Activated CD8-positive, alpha-beta memory T cell treated with anti-CD3 and anti-CD28 coated beads, Interleukin-2, amount 50 U/mL, for 4 hours (primary cell): ENCODE data around the gene PNMA1.
"Not testable (repeated sequence)": the region's sequence is repeated elsewhere in the genome, so short reads cannot be mapped to it uniquely, and the experiment has no call there.

ENCODE experiments used
- DNase-seq: peaks from one replicate; pipeline ENCODE4 v3.0.0-alpha.2; 2020

The PNMA1 gene

GRCh38 chr14:73714656-73715081 lies 485 bp upstream of the PNMA1 start:
- no peak for DNase-seq

DNA sequence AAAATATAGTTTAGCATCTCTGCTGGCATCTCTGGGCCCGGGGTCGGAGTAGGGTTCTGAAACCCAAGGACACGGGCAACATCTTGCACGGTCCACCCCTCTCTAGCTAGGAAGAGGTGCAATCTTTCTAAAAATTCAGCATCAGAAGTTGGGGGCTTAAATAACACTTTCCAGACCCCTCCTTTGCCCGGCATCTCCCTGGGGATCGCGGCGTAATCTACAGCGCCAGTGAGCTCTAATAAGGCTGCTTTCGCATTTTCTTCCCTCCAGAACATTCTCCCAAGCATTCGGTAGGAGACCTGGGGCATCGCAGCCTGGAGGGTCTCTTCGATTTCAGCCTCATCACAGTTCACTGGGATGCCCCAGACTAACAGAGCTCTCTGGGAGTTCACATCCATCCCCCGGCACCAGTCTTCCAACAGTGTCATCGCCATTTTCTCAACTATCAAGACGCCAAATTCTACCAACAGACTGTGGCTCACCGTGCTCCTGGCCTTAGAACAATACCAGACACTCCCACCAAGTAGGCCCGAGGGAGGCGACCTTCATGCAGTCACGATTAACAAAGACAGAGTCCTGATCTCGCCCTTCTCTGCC lies 880 bp downstream of the PNMA1 start:
- no peak for DNase-seq

DNA sequence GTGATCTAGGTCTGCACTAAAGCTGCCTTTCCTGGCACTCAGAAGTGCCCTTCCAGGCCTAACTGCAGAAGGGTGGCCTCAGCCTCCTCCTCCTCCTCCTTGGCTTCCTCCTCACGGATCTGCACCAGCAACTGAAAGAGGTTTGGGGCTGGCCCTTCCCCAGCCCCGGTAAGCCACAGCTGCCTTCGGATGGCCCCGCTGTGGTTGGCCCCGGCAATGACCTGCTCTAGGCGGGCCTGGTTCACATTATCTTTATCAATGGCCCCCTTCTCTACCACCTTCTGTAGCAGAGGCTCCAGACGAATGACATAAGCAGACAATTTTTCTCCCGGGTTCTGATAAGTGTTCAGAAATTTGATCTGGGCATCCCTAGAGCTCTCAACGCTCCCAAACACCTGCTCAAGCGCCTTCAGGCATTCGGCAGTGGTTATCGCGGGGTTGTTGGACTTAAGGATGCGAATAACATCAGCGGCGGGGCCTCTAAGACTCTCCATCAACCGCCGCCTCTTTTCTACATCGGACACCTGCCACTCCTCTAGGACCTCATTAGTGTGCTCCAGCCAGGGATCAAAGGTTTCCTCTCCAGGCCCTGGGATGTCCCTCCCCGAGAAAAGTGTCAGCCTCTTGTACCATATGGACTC lies 1.5 kb downstream of the PNMA1 start:
- no peak for DNase-seq

DNA sequence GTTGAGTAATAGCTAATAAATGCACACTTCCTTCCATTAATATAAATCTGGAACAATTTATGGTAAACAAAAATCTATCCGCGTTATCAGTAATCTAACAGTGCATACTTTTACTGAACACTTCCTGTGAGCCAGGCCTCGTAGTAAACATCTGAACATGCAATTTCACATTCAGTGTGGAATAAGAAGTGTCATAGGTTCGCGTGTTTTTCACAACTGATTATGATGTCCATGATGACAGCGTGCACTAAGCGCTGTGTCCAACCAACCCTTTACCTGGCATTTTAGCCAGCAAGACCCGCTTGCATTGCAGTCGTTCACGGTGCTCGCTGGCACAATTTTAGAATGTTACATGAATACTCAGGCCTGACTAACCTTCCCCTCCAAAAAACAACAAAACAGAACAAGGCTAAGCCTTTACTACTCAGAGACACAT lies 2.1 kb downstream of the PNMA1 start:
- DNase-seq, result no peak

- DNase-seq, result no peak
Observed at GRCh38 chr14:73710737-73711136, 3.4 kb downstream of the PNMA1 start.

DNA sequence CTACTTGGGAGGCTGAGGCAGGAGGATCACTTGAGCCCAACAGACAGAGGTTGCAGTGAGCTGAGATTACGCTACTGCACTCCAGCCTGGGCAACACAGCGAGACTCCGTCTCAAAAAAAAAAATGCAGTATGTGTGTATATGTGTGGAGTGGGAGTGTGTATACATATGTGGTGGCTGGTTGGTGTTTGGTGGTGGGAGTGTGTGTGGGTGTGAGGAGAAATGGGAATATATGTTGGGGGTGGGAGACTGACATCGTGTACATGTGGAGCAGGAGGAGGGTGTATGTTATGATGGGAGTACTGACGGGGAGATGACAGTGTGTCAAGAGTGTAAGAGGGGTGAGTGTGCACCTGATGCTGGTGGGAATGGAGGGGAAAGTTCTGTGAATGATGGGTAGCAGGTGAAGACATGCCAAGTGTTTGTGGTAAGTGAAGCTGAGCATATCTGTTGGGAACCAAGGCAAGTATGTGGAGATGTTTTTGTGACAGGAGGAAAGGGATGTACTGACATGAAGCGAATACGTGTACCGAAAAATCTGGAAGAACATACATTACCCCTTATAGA lies 4.2 kb downstream of the PNMA1 start:
- DNase-seq, result no peak

DNA sequence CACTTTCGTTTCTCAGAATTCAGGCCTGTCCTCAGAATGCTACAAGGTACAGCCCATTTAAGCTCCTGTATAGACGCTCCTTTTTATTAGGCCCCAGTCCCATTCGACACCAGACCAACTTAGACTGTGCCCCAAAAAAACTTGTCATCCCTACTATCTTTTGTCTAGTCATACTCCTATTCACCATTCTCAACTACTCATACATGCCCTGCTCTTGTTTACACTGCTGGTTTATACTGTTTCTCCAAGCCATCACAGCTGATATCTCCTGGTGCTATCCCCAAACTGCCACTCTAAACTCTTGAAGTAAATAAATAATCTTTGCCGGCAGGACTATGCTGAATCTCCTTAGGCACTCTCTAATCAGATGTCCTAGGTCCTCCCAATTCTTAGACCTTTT lies 6.1 kb downstream of the PNMA1 start:
- not testable (repeated sequence) for DNase-seq

DNA sequence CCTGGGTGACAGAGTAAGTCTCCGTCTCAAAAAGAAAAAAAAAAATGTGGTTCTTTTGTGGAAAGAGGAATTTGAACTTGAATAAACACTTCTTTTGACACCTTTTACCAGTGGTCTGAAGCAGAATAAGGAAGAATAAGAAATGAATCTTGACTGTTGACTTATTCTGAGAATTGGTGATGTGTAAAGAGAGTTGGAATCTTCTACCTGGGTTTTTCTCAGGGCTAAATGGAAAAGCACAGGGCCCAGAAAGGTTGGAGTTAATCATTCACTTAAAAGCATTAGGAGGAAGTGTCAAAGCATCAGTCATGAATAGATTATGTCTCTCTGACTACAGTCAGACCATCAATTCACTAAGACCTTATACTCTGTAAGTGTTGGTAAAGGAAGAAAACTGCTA lies 13.9 kb downstream of the PNMA1 start:
- no peak for DNase-seq

- DNase-seq, result no peak
Observed at GRCh38 chr14:73696466-73697400, 17.5 kb downstream of the PNMA1 start.

DNA sequence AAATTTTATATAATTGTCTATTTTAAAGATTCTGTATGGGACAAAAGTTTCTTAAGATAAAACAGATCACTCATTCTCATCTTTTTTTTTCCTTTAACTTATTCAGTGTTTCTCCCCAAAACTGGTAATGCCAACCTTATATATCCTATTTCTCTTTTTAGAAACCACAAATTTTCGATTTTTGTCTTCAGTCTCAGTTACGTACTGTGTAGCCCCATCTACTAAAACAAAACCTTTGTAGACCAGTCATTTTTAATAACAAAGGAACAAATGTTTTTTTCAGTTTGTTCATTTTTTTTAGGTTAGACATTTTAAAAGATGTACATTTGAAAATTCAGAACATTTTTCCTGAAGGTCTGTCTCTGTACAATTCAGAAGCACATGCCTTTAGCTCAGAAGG lies 18.2 kb downstream of the PNMA1 start:
- no peak for DNase-seq

GRCh38 chr14:73695082-73695481 lies 19.1 kb downstream of the PNMA1 start:
- DNase-seq, result no peak

DNA sequence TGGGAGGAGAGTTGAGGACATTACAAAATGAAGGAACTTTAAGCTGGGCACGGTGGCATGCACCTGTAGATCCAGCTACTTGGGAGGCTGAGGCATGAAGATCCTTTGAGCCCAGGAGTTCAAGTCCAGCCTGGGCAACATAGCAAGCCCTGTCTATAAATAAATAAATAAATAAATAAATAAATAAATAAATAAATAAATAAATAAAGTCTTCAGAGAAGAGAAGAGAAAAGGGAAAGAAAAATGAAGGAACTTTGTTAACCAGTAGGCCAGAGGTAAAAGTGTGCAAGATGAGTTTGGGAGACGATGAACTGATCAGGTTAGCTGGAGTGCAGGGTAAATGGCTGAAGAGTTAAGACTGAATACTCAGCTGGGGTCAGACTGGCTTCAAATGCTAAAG lies 20.1 kb downstream of the PNMA1 start:
- no peak for DNase-seq

DNA sequence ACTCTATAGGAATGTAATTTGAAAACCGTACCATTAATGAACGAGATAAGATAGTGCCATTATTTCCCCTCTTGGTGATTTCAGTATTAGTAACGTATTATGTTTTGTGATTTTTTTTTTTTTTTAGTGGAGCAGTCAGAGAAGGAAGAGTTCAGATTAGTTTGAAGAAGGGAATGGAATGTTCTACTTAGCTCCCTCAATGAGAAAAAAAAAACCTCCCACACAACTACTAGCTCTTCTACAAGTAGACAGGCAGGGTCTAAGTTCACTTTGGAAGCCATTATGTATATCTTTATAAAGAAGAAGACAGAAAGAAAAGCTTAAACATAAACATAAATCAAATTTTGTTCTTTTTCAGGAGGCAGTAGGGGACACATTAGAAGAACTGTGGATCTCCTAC lies 27.3 kb downstream of the PNMA1 start:
- no peak for DNase-seq

GRCh38 chr14:73685328-73685727 lies 28.9 kb downstream of the PNMA1 start:
- DNase-seq, result no peak

GRCh38 chr14:73684627-73685026 lies 29.6 kb downstream of the PNMA1 start:
- no peak for DNase-seq

DNA sequence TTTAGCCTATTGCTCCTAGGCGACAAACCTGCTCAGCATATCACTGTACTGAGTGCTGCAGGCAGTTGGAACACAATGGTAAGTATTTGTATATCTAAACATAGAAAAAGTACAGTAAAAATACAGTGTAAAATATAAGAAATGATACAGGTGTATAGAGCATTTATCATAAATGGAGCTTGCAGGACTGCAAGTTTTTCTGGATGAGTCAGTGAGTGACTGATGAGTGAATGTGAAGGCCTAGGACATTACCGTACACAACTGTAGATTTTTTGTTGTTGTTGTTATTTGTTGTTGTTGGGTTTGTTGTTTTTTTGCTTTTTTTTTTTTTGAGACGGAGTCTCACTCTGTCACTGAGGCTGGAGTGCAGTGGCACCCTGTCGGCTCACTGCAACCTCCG lies 33.4 kb downstream of the PNMA1 start:
- no peak for DNase-seq

GRCh38 chr14:73678698-73679097 lies 35.5 kb downstream of the PNMA1 start:
- no peak for DNase-seq

GRCh38 chr14:73674986-73675385 lies 39.2 kb downstream of the PNMA1 start:
- DNase-seq, result no peak

DNA sequence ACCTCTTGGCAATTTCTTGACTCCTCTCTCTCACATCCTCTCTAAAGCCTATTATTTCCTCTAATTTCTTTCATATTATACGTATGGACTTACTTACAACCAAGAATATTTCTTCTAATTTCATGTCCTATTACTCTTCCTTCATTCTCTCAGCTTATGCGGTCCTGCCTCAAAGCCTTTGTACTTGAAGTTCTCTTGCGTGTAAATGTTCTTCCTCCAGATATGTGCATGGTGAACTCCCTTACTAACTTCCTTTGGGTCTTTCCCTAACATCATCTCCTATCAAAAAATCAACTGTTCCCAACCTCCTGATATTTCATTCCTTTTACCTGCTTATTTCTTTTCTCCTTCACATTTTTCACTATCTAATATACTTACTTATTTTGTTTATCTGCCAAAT lies 46.3 kb downstream of the PNMA1 start:
- no peak for DNase-seq

DNA sequence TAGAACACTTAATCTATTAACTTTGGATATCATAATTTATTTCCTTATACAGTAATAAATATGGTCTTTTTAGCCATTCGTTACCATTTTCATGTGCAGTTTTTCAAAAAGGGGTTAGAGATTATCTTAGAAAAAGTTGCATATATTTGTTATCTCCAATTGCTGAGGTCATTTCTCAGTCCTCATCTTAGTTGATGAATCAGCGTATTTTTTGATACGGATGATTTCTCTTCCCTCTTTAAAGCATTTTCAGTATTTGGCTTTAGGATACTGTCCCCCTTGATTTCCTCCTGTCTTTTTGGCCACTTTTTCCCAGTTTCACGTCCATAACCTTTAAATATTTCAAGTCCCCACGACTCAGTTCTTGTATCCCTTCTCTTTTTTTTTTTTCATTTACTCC lies 47.6 kb downstream of the PNMA1 start:
- no peak for DNase-seq

GRCh38 chr14:73665130-73665529 lies 49.1 kb downstream of the PNMA1 start:
- DNase-seq, result no peak

DNA sequence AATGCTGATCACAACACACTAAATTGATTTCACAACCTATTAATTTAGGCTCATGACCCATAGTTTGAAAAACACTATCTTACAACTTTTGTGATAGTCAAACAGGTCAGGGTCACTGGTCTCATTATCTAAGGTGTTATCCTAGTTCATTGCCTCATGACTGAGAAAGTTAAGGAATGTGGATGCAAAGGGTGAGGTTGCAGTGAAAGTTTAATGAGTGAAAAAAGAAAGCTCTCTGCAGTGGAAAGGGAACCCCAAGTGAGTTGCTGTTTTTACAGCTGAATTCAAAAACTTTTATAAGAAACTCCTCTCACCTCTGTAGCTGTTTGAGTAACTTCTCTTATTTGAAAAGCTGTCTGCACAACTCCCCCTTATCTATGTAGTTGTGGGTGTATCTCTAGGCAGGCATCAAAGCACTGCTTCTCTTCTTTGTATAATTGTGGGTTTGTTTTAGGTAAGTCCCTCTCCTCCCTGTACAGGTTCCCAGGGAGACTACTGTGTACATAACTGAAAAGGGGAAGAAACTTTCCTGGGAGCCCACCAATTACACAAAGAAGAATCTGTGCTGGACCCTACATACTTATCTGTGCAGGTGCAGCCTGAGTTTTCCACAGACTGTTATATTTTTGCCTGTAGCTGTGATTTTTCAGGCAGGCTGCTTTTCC lies 50.5 kb downstream of the PNMA1 start:
- no peak for DNase-seq

GRCh38 chr14:73662487-73662943 lies 51.7 kb downstream of the PNMA1 start:
- DNase-seq, result no peak
